WTC11 (cell line): ENCODE data around the gene LGALS12. TPM values are rescaled to one million over a fixed set of nuclear protein-coding genes. Genes with fewer than 3 reads are reported as not detected.

Experiments used
- ATAC-seq: fragments of 200-7000 bp; cut with Tn5 transposase; 2 replicates; pipeline ENCODE4 v1.10.0; 2021; ENCODE audit warnings: mild to moderate bottlenecking, moderate library complexity
- CTCF ChIA-PET: fragments of 300-600 bp; sonication (Branson Sonifier 250); formaldehyde crosslinking; loops from one replicate; lab custom pipeline; 2021; ENCODE audit warnings: antibody characterized with exemption; lab: Charles Lee
- POLR2A ChIA-PET: fragments of 350-600 bp; sonication (Branson Sonifier 250); formaldehyde crosslinking; loops from one replicate; lab custom pipeline; 2021; ENCODE audit warnings: antibody characterized with exemption; lab: Charles Lee
- DNase-seq: peaks from one replicate; pipeline ENCODE4 v3.0.0; 2021; ENCODE audit warnings: low spot score
- H3K27ac Mint-ChIP-seq: 2 replicates; pipeline ENCODE4 v1.8.0; 2021; ENCODE audit warnings: mixed read lengths
- H3K27me3 Mint-ChIP-seq: 2 replicates; pipeline ENCODE4 v1.8.0; 2021; ENCODE audit warnings: low read depth, mild to moderate bottlenecking, moderate library complexity, mixed read lengths
- H3K36me3 Mint-ChIP-seq: 2 replicates; pipeline ENCODE4 v1.8.0; 2021; ENCODE audit warnings: mixed read lengths
- H3K4me1 Mint-ChIP-seq: 2 replicates; pipeline ENCODE4 v1.8.0; 2022; ENCODE audit warnings: mixed read lengths
- H3K4me3 Mint-ChIP-seq: 2 replicates; pipeline ENCODE4 v1.8.0; 2021; ENCODE audit warnings: mild to moderate bottlenecking, moderate library complexity, mixed read lengths
- H3K9me3 Mint-ChIP-seq: 2 replicates; pipeline ENCODE4 v1.8.0; 2021; ENCODE audit warnings: mixed read lengths
- HMGA2 ChIP-seq: fragments of 250-450 bp; sonication (Bioruptor Pico); IDR thresholded peaks from 2 replicates; pipeline ENCODE4 v1.4.0; 2021; ENCODE audit warnings: mild to moderate bottlenecking, moderate library complexity
- RELA ChIP-seq: sonication (generic); formaldehyde crosslinking; IDR thresholded peaks from 2 replicates; pipeline ENCODE4 v1.8.1; 2022; ENCODE audit warnings: missing genetic modification reagents, mild to moderate bottlenecking, borderline replicate concordance
- ZNF138 ChIP-seq: sonication (generic); formaldehyde crosslinking; conservative IDR thresholded peaks from 2 replicates; pipeline ENCODE4 v1.8.1; 2022; ENCODE audit warnings: mild to moderate bottlenecking, moderate library complexity, missing genetic modification reagents
- ZNF512 ChIP-seq: sonication (generic); formaldehyde crosslinking; IDR thresholded peaks from 2 replicates; pipeline ENCODE4 v1.8.1; 2022; ENCODE audit warnings: missing genetic modification reagents, borderline replicate concordance
- total RNA-seq: library from RNA; stranded (reverse); gene quantifications from 3 replicates; pipeline ENCODE4 v1.2.3, GENCODE V29; 2021
- TF ChIP-seq, protein P1 (sequence below): fragments of 200-600 bp; IDR thresholded peaks from 2 replicates; pipeline ENCODE4 v1.8.0; 2022; ENCODE audit warnings: antibody characterized with exemption
- TF ChIP-seq, protein P2 (sequence below): sonication (generic); formaldehyde crosslinking; IDR thresholded peaks from 2 replicates; pipeline ENCODE4 v1.8.0; 2022; ENCODE audit warnings: missing genetic modification reagents

The LGALS12 gene
- total RNA-seq, 1 experiment from 2014 or later: 1.4 TPM

GRCh38 chr11:63503492-63503891 is 2.4 kb upstream of the LGALS12 start (continued):
- TF ChIP-seq, protein P1, sequence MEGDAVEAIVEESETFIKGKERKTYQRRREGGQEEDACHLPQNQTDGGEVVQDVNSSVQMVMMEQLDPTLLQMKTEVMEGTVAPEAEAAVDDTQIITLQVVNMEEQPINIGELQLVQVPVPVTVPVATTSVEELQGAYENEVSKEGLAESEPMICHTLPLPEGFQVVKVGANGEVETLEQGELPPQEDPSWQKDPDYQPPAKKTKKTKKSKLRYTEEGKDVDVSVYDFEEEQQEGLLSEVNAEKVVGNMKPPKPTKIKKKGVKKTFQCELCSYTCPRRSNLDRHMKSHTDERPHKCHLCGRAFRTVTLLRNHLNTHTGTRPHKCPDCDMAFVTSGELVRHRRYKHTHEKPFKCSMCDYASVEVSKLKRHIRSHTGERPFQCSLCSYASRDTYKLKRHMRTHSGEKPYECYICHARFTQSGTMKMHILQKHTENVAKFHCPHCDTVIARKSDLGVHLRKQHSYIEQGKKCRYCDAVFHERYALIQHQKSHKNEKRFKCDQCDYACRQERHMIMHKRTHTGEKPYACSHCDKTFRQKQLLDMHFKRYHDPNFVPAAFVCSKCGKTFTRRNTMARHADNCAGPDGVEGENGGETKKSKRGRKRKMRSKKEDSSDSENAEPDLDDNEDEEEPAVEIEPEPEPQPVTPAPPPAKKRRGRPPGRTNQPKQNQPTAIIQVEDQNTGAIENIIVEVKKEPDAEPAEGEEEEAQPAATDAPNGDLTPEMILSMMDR: no peak
- no peak for TF ChIP-seq HMGA2 (CRISPR knock-in tag)

GRCh38 chr11:63504054-63504453 is 1.8 kb upstream of the LGALS12 start:
- DNase-seq (no peak), ATAC-seq (peak; percentile 35)
- H3K4me1 Mint-ChIP-seq: peaks cover 73% of the 10 kb centered on the region
- no peak overlapping the region; the same call in 1 of the 2 replicates for H3K27ac Mint-ChIP-seq
- ChIA-PET CTCF (interaction anchor here (1.3 to 2.9 kb wide), 3 partner anchors 14 to 102 kb away, joined by 3 to 12 read pairs (median 9); partner anchors contain the start of gene PLAAT5), POLR2A (interaction anchor here (1.5 kb wide), 1 partner anchor 14 kb away, joined by 4 read pairs; the partner anchor contains the start of gene PLAAT5)
- H3K9me3 Mint-ChIP-seq: peaks cover 35% of the 10 kb centered on the region
- H3K27me3 Mint-ChIP-seq: peaks cover 9% of the 10 kb centered on the region
- TF ChIP-seq ZNF138 (CRISPR knock-in tag) (no peak), RELA (no peak)
- TF ChIP-seq, protein P2, sequence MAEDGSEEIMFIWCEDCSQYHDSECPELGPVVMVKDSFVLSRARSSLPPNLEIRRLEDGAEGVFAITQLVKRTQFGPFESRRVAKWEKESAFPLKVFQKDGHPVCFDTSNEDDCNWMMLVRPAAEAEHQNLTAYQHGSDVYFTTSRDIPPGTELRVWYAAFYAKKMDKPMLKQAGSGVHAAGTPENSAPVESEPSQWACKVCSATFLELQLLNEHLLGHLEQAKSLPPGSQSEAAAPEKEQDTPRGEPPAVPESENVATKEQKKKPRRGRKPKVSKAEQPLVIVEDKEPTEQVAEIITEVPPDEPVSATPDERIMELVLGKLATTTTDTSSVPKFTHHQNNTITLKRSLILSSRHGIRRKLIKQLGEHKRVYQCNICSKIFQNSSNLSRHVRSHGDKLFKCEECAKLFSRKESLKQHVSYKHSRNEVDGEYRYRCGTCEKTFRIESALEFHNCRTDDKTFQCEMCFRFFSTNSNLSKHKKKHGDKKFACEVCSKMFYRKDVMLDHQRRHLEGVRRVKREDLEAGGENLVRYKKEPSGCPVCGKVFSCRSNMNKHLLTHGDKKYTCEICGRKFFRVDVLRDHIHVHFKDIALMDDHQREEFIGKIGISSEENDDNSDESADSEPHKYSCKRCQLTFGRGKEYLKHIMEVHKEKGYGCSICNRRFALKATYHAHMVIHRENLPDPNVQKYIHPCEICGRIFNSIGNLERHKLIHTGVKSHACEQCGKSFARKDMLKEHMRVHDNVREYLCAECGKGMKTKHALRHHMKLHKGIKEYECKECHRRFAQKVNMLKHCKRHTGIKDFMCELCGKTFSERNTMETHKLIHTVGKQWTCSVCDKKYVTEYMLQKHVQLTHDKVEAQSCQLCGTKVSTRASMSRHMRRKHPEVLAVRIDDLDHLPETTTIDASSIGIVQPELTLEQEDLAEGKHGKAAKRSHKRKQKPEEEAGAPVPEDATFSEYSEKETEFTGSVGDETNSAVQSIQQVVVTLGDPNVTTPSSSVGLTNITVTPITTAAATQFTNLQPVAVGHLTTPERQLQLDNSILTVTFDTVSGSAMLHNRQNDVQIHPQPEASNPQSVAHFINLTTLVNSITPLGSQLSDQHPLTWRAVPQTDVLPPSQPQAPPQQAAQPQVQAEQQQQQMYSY: peak; percentile 66
- H3K36me3 Mint-ChIP-seq: peaks cover 31% of the 10 kb centered on the region
- no peak overlapping the region for H3K4me3 Mint-ChIP-seq

DNA sequence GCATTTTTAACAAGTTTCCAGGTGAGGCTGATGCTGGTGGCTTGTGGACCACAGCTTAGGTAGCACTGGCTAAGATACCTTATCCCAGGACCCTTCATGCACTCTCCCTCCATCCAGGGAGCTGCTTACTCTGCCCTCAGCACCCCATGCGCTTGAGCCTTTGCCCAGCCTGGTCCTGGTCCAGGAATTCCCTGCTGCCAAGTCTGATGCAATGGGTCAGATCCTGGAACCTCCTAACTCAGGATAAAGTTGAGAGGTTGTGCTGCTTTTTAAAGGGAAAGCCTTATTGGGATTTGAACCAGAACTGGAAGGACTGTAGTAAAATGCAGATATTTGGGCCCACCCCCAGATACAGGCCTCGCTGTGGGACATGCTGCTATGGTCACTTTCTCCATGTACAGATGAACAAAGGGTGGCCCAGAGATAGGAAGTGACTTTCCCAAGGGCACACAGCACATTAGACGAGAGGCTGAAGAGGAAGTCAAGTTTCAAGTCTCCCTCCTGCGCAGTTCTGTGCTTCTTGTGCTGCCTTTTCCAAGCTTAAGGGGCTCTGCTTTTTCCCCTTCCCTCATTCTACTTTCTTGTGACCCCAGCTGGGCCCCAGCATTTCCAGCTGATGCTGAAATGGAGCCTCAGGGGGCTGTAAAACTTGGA is 824 bp upstream of the LGALS12 start:
- ChIA-PET POLR2A (interaction anchor here (1.5 kb wide), 1 partner anchor 15 kb away, joined by 4 read pairs; the partner anchor contains the start of gene PLAAT5), CTCF (interaction anchor here (1.3 to 2.9 kb wide), 3 partner anchors 15 to 101 kb away, joined by 3 to 12 read pairs (median 9); partner anchors contain the start of gene PLAAT5)
- Mint-ChIP-seq H3K27me3 (peaks cover 6% of the 10 kb centered on the region), H3K27ac (no peak overlapping the region), H3K4me3 (no peak overlapping the region), H3K36me3 (peaks cover 21% of the 10 kb centered on the region), H3K4me1 (peaks cover 69% of the 10 kb centered on the region), H3K9me3 (peaks cover 26% of the 10 kb centered on the region)
- ATAC-seq (no peak), DNase-seq (no peak)
- TF ChIP-seq, protein P2: peak; percentile 46; the same call in 1 of the 2 replicates
- TF ChIP-seq RELA (no peak), ZNF512 (CRISPR knock-in tag) (no peak)
- TF ChIP-seq, all 79 proteins: peak for 1
